DMS153 (cell line): Measurements from ENCODE around the gene ZCWPW1.
"Not testable (repeated sequence)": the region's sequence is repeated elsewhere in the genome, so short reads cannot be mapped to it uniquely, and the experiment has no call there.

ENCODE experiments used
- DNase-seq: peaks from one replicate; lab custom pipeline; 2025; lab: John Stamatoyannopoulos, UW

Gene ZCWPW1

DNA sequence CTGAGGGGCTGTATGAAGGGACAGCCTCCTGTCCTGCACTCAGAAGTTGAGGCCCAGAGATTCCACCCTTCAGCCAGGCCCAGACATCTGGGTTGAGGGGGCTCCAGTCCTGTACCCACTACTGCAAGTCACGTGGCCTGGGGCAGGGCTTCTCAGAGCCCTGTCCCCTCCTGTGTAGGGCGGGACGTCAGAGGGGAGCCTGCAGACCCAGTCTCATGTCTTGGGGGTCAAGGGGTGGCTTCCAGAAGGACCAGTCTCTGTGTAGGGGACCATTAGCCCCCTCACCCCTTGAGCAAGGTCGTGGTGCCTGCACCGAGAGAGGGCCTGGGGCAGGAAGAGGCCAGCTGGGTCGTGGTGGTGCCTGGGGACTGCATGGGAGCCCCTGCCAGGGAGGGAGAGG is 55.8 kb downstream of the ZCWPW1 start:
- no peak for DNase-seq

DNA sequence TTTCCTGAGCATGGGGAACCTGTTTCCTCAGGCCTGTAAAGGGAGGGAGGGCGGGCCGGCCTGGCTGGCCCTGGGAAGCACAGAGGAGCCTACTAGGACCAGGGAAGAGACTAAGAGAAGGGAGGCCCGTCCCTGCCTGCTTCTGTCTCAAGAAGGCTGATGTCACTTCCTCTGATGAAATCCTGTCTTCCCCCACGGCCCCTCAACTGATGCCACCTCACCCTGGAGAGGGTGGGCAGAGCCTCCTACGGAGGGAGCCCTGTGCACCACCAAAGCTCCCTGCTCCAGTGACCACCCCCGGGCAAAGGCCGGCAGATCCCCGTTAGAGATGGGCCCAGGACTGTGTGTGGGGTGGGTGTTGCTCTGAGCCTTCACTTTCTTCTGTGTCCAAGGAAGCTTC is 56.2 kb downstream of the ZCWPW1 start:
- DNase-seq = no peak

DNA sequence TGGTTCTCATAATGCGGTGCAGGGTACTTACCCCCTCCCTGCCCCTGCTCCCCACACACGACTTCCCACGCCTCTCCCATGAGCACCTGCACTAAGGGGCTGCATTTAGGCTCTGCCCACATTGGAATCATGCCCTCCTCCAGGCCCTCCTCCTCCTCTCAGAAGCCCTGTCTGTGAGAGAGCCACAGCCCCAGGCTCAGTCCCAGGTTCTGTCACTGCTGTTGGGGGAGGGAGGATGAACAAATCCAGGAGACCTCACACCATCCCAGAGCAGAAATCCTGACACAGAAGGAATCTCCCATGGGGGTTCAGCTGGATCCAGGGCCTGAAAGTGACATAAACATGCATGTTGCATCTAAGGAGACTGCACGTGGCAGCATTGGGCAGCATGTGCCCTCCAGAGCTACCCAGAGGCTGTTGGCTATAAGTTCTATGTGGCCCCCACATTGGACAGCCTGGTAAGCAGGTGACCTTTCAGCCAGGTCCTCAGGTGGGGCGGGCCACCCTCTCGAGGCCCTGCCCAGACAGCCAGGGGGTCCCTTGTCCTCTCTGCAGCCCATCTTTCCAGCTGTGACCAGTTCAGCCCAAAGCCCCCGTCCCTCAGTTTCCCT is 56.8 kb downstream of the ZCWPW1 start:
- DNase-seq = no peak

DNA sequence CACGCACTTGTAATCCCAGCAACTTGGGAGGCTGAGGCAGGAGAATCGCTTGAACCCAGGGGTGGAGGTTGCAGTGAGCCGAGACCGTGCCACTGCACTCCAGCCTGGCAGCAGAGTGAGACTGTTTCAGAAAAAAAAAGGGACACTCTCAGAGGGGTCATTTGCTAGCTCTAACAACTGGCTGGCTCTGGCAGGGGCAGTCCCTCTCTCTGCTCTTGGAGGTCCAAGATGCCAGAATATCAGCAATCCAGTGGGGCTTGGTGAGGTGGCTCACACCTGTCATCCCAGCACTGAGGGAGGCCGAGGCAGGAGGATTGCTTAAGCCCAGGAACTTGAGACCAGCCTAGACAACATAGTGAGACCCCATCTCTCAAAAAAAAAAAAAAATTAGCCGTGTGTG is 57.8 kb downstream of the ZCWPW1 start:
- no peak for DNase-seq

DNA sequence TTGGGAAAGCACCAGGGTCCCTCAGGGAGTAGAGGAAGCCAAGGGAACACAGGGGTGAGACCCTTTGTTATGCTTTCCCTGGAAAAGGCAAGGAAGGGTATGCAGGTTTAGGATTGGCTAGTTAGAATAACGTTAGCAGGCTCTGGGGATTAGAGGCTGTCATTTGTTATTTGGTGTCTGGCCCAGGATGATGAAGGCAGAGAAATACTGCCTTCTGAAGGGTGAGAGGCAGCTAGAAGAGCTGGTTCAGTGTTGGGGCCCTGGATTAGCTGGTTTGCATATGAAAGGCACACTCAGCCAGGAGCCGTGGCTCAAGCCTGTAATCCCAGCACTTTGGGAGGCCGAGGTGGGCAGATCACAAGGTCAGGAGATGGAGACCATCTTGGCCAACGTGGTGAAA is 58.2 kb downstream of the ZCWPW1 start:
- no peak for DNase-seq

DNA sequence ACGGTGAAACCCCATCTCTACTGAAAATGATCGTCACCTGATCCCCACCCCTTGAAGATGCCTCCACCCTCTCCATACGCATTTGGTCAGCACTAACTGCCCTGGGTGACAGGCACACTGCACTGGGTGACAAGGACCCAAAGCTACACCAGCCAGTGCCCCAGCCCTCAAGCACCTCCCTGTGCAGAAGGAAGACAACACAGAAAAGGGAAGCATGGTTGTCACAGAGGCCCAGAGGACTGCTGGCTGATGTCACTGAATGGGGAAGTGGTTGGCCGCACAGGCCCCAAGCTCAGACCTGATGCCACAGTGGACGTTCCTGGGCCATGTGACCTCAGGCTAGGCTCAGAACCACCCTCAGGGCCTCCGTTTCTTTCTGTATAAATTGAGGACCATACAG is 59.4 kb downstream of the ZCWPW1 start:
- no peak for DNase-seq

DNA sequence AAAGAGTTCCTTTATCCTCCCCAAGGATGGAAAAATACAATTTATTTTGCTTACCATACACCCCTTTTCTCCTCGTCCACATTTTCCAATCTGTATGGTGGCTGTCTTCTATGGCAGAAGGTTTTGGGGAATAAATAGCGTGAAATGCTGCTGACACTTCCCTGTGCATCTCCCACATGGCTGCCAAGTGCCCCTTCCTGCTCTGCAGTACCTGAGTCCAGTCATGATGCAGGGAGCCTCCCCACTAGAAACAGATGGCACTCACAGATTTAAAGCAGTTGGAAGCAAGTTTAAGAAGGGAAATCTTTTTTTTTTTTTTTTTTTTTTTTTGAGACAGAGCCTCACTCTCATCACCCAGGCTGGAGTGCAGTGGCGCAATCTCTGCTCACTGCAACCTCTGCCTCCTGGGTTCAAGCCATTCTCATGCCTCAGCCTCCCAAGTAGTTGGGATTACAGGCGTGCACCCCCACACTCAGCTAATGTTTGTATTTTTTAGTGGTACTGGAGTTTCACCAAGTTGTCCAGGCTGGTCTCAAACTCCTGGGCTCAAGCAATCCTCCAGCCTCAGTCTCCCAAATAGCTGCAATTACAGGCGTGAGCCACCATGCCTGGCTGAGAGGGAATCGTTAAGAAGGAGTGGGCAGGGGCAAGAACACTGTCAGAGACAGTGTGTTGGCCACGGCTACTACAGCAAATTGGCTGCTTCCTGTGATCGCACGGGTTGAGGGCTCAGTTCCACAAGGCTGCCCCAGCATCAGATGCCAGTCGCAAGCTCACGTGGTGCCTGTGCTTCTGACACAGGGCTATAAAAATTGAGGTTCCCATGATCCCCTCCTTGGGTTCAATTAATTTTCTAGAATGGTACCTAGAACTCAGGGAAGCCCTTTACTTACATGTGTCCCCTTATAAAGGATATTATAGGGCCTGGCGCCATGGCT is 60.6 kb downstream of the ZCWPW1 start:
- no peak for DNase-seq

DNA sequence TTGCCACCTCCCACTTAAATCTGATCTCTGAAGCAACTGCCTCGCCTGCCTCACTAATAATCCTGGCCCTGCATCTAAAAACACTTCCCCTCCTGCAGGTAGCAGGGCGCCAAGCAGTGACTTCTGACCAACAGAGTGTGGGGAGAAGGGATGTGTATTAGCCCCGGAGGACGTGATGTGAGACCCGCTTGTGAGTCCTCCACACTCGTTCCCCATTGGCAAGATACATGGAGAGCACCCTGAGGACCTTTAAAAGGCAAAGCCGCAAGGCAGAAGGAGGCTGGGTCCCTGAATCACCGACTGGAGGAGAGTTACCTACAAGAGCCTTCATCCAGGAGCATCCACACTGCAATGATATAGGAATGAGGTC is 61.3 kb downstream of the ZCWPW1 start:
- no peak for DNase-seq

DNA sequence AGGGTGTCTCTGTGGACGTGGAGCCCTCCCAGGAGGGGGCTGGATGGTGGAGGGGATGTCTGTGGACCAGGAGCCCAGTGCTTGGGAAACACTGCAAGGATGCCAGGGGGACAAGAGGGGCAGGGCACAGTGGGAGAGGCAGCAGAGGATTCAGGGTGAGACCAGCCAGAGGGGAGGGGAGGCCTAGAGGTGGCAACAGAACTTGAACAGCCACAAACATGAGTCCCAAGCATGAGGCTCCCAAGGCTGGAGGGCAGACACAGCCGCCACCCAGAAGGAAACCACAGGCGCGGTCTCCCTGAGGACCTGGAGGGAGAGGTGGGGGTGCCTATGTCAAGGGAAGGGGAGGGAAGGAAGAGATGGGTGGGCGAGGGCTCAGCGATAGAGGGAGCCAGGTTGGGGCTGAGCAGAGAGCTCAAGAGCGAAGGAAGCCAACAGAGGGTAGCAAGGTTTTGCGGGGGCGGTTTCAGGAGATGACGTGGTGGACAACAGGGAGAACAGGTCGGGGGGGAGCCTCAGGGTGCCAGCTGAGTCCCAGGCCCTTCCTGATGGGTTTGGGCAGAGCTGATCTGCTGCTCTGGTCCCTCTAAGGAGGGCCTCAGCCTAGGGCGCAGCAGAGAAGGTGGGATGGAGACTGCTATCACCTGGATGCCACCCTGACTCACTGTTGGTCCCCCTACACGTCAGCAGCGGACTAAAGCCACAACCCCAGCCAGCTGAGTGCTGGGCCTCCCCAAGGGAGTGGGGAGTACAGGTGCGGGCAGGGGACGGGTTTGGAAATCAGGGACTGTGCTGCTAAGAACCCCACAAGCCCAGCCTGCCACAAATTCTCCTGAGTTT is 61.9 kb downstream of the ZCWPW1 start:
- no peak for DNase-seq

DNA sequence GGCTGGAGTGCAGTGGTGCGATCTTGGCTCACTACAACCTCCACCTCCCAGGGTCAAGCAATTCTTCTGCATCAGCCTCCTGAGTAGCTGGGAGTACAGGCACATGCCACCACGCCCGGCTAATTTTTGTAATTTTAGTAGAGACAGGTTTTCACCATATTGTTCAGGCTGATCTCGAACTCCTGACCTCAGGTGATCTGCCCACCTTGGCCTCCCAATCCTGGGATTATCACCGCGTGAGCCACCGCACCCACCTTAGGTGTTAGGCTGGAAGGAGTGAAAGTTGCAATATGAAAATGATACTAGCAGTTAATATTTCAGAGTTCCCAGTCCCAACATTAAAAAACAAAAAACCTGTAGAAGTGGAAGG is 62.5 kb downstream of the ZCWPW1 start:
- DNase-seq = not testable (repeated sequence)

DNA sequence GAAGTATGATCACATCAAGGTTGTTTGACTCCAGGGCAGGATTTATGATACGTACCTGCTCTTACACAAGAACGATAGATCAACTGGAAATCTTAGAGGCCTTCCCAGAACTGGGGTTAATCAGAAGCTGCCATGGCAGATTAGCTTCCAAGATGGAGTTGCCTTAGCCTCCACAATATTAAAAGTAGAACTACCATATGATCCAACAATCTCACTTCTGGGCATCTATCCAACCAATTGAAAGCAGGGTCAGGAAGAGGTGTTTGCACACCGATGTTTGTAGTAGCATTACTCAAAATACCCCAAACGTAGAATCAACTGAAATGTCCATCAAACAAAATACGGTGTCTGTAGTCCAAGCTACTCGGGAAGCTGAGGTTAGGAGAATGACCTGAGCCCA is 64.0 kb downstream of the ZCWPW1 start:
- DNase-seq = no peak

DNA sequence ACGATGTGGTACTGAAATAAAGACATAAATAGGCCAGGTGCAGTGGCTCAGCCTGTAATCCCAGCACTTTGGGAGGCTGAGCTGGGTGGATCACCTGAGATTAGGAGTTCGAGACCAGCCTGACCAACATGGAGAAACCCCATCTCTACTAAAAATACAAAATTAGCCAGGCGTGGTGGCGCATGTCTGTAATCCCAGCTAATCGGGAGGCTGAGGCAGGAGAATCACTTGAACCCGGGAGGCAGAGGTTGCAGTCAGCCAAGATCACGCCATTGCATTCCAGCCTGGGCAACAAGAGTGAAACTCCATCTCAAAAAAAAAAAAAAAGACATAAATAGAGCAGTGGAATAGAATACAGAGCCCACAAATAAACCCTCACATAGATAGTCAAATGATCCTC is 64.7 kb downstream of the ZCWPW1 start:
- not testable (repeated sequence) for DNase-seq

DNA sequence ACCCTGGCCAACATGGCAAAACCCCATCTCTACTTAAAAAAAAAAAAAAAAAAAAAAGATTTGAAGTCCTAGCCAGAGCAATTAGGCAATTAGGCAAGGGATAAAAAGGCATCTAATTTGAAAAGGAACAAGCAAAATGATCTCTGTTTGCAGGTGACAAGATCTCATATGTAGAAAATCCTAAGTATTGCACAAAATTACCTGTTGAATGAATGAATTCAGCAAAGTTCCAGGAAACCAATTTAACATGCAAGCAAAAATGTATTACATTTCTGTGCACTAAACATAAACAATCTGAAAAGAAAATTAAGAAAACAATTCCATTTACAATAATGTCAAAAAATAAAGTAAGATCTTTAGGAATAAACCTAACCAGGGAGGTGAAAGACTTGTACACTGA is 65.4 kb downstream of the ZCWPW1 start:
- no peak for DNase-seq

DNA sequence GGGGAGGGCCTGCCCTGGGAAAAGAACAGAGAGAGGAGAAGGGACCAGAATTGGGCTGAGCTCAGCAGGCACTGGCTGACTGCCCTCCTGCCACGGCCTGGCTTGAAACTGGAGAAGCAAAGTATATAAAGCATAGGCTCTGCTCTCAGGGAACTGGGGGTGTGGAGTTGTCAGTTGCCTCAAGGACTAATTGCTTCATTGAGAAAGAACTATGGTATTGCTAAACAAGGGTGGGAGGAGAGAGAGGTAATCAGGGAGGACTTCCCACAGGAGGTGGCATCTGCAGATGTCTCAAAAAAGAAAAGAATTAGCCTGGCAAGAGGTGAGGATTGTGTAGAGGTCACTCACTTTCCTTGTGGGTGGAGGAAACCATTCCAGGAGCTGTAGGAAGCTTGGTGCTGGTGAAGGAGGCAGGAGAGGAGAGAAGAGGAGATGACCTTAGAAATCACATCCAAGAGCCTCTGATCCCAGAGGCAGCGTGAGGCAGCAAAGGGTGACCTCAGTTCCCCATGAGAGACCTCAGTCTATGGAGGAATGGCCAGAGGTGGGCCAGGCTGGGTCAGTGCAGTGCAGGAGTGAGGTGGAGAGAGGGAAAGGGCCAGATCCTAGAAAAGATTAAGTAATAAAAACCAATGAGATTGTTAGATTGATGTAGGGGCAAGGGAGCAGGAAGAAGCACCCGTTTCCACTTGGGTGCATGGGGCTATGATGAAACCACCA is 68.2 kb downstream of the ZCWPW1 start:
- no peak for DNase-seq

DNA sequence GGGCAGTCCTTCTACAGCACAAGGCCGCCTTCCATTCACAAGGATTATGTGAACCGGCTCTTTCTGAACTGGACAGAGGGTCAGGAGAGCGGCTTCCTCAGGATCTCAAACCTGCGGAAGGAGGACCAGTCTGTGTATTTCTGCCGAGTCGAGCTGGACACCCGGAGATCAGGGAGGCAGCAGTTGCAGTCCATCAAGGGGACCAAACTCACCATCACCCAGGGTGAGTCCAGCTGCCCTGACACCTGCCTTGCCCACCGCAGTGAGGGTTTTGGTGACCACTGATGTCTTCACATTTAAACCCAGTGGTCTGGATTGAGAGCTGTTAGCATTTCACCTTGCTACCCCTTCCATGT is 69.7 kb downstream of the ZCWPW1 start:
- no peak for DNase-seq

DNA sequence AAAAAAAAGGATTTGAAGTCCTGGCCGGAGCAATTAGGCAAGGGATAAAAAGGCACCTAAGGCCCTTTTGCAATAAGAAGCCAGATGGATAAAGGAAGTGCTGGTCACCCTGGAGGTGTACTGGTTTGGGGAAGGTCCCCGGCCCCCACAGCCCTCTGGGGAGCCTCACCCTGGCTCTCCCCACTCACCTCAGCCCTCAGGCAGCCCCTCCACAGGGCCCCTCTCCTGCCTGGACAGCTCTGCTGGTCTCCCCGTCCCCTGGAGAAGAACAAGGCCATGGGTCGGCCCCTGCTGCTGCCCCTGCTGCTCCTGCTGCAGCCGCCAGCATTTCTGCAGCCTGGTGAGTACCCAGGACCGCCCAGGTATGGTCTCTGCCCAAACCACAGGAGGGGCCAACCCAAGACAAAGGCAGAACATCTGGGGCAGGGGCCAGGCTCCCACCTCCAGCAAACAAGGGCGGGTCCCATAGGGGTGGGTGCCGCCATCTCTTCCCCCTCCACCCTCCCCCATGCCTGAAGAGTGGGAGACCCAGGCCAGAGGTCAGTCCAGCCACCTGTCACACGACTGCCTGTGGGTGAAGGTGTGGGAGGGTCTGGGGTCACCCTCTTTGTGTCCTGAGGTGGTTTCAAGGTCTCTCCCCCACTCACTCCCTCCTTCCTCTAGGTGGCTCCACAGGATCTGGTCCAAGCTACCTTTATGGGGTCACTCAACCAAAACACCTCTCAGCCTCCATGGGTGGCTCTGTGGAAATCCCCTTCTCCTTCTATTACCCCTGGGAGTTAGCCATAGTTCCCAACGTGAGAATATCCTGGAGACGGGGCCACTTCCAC is 70.3 kb downstream of the ZCWPW1 start, which contains the start of gene PILRB:
Gene PILRB, plus strand, starts transcription at position 91 of the 830 bp plus-strand sequence. Its CDS starts 186 bp downstream, at position 277.
- DNase-seq = no peak

DNA sequence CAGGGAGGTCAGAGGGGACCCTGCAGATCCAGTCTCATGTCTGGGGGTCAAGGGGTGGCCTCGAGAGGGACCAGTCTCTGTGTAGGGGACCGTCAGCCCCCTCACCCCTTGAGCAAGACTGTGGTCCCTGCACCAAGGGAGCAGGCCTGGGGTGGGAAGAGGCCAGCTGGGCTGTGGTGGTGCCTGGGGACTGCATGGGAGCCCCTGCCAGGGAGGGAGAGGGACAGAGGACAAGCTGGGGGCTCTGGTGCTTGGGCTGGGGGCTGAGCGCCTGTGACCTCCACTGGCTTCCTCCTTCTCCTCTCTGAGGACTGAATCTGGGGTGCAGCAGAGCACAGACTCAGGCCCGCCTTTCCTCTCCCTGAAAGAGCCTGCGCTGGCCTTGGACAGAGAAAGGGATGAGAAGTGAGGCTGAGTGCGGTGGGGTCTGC is 71.4 kb downstream of the ZCWPW1 start:
- DNase-seq = no peak

DNA sequence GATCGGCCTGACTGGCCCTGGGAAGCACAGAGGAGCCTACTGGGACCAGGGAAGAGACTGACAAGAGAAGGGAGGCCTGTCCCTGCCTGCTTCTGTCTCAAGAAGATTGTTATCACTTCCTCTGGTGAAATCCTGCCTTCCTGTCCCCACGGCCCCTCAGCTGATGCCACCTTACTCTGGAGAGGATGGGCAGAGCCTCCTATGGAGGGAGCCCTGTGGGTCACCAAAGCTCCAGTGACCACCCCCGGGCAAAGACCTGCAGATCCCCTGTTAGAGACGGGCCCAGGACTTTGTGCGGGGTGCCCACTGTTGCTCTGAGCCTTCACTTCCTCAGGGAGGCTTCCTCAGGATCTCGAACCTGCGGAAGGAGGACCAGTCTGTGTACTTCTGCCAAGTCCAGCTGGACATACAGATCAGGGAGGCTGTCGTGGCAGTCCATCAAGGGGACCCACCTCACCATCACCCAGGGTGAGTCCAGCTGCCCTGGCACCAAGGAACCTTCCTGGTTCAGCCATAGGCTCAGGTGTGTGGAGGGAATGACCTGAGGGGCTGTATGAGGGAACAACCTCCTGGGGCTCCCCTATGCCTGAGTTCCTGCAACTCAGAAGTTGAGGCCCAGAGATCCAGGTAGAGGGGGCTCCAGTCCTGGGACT is 72.0 kb downstream of the ZCWPW1 start:
- DNase-seq = no peak

DNA sequence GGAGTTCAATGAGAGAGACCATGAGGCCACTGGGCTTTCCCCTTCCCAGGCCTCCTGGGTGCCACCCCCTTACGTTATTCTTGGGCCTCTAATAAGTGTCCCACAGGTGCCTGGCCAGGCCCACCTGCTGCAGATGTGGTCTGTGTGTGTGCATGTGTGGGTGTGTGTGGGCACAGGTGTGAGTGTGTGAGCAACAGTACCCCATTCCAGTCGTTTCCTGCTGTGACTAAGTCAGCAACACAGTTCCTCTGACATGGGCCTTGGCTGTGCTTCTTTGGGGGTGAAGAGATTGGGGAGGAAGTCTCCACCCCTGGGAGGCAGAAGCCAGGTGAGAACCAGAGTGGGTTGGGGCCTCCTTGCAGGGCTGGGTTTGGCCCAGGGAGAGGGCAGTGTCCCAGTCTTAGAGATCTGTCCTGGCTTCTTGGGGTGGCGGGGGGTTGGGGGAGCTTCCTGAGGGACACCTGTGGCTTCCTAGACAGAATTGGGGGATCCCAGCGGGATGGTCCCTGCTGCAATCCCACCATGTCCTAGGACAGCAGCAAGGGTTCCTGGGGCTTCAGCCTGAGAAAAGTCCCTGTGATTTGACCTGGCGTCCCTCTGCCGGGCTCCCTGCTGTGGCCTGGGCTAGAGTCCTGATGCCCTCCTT is 74.7 kb downstream of the ZCWPW1 start:
- DNase-seq = no peak
